ENCODE data around the gene KCNK7.
"Not testable (repeated sequence)": the region's sequence is repeated elsewhere in the genome, so short reads cannot be mapped to it uniquely, and the experiment has no call there.

KCNK7 gene

GRCh38 chr11:65595543-65596281 lies at the start of gene KCNK7:
Gene KCNK7, minus strand, starts transcription at chr11:65595800. Its CDS starts 28 bp downstream, at chr11:65595772.
- DNase-seq, result no peak

- no peak for DNase-seq
These were observed 49.2 kb upstream of the KCNK7 start for GRCh38 chr11:65644837-65645236.

- peak; percentile 41 for DNase-seq
These were observed 48.4 kb upstream of the KCNK7 start for GRCh38 chr11:65643971-65644370.

- no peak for DNase-seq
These were observed 46.5 kb upstream of the KCNK7 start for GRCh38 chr11:65642014-65642671.

GRCh38 chr11:65641297-65642013 lies 45.9 kb upstream of the KCNK7 start:
- no peak for DNase-seq

- DNase-seq, result peak; percentile 28
These were observed 45.1 kb upstream of the KCNK7 start for GRCh38 chr11:65640483-65641296.

GRCh38 chr11:65639623-65640482 lies 44.3 kb upstream of the KCNK7 start:
- DNase-seq, result peak; percentile 59

- not testable (repeated sequence) for DNase-seq
These were observed 43.6 kb upstream of the KCNK7 start for GRCh38 chr11:65639228-65639597.

GRCh38 chr11:65637794-65638419 lies 42.3 kb upstream of the KCNK7 start, which contains the start of gene SIPA1:
Gene SIPA1, plus strand, starts transcription at chr11:65638101. Its CDS starts 2,821 bp downstream, at chr11:65640922.
- peak; percentile 66 for DNase-seq

GRCh38 chr11:65637032-65637557 lies 41.5 kb upstream of the KCNK7 start:
- DNase-seq, result no peak

GRCh38 chr11:65636108-65637031 lies 40.8 kb upstream of the KCNK7 start:
- DNase-seq, result no peak

GRCh38 chr11:65634905-65635731 lies 39.5 kb upstream of the KCNK7 start:
- DNase-seq, result no peak

GRCh38 chr11:65634440-65634839 lies 38.8 kb upstream of the KCNK7 start:
- no peak for DNase-seq

GRCh38 chr11:65634109-65634436 lies 38.5 kb upstream of the KCNK7 start:
- DNase-seq, result no peak

GRCh38 chr11:65633390-65634108 lies 37.9 kb upstream of the KCNK7 start:
- DNase-seq, result no peak

GRCh38 chr11:65630215-65630614 lies 34.6 kb upstream of the KCNK7 start:
- no peak for DNase-seq

- DNase-seq, result no peak
These were observed 34.0 kb upstream of the KCNK7 start for GRCh38 chr11:65629579-65629978.

- no peak for DNase-seq
These were observed 31.6 kb upstream of the KCNK7 start for GRCh38 chr11:65627202-65627601.
